Erythroblast (primary cell): ENCODE measurements around the gene STX19.

ENCODE experiments used
- DNase-seq, 2 experiments: peaks; one replicate each; lab custom pipeline; 2025; lab: John Stamatoyannopoulos, UW
- GATA1 ChIP-seq: IDR thresholded peaks from 2 replicates; pipeline ENCODE4 v1.6.1; 2011; ENCODE audit warnings: low read depth, mild to moderate bottlenecking, control low read depth, low read length, moderate library complexity
- POLR2A ChIP-seq: IDR thresholded peaks from 2 replicates; pipeline ENCODE4 v1.6.1; 2011; ENCODE audit warnings: mild to moderate bottlenecking, low read length

Gene STX19, protein sequence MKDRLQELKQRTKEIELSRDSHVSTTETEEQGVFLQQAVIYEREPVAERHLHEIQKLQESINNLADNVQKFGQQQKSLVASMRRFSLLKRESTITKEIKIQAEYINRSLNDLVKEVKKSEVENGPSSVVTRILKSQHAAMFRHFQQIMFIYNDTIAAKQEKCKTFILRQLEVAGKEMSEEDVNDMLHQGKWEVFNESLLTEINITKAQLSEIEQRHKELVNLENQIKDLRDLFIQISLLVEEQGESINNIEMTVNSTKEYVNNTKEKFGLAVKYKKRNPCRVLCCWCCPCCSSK

DNA sequence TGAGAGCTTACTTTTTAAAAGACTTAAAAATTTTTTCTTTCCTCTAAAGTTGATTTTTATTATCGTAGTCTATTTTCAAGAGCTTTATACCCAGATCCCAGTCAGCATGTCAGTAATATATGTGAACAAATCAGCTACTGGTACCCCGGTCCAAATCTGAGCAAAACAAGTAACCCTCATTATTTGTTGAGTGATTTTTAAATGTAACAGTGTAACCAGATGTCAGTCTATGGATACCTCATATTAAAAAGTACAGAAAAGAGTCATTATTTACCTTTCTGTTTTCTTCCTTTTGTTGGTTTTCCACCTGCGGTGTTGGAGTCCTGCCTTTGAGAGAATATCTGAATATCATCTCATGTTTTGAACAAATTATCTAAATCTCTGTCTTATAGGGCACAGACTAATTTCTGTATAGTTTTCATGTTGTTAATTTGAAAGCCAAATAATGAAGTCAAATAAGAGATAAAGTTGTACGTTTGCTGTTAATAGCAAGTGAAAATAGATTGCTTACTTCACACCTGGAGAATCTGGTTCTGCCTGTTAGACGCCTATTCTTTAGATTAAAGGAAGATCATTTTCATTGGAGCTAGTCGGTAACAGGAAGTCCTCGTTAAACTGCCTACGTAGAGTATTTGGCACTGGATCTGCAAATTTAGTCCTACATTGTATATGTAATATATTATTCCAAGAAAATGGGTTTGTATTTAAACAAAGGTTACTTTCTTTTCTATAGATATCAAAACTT, at the start of gene STX19:
TSS of gene STX19 (minus strand) at position 505 of the 745 bp plus-strand sequence. CDS start 13,328 bp downstream, outside the sequence.
- TF ChIP-seq GATA1 (no peak), POLR2A (no peak)

DNA sequence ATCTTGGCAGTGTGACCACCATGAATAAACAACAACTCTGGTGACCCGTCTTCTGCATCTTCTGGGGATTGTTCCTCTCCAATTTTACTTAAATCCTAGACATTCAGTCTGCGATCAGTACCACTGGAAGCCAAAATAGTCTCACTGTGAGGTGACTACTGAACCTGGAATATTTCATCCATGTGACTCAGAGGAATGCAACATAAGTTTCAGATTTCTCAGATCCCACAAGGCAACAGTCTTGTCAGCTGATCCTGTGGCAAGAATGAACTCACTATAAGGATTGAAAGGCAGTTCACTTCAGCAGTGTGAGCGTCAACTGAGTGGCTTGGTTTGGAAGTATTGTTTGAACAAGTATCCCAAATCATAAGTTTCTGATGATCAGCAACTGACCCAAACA, 47.7 kb upstream of the STX19 start:
- TF ChIP-seq POLR2A = no peak
- TF ChIP-seq GATA1 = no peak
- DNase-seq = no peak

More for the DNA sequence above, at the start of gene STX19:
- DNase-seq = no peak

DNA sequence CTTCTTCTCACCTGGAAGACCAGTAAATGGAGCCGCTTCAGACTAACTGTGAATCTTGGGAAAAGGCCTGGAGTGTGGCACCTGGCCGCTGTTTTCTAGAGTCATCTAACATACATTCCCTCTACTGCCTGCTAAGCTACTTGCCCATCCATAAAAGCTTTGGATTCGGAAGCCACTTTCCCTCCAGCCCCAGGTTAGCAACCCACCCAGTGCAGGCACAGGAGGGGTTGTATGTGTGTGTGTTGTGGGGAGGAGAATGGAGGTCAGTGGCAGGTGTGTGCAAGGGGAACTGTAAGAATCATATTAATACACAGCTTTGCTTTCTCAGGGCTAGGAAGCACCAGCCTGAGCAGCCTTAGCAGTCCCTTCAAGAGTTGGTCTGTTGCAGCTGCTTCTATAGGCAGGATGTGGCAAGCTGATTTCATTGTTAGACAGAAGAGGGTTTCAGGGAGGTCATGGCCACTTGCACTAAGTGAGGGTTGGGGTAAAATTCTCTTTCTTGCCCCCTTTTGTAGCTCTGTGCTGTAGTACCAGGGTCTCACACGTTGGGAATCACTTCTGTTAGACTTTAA, 43.4 kb upstream of the STX19 start:
- no peak for DNase-seq
- no peak for TF ChIP-seq POLR2A

DNA sequence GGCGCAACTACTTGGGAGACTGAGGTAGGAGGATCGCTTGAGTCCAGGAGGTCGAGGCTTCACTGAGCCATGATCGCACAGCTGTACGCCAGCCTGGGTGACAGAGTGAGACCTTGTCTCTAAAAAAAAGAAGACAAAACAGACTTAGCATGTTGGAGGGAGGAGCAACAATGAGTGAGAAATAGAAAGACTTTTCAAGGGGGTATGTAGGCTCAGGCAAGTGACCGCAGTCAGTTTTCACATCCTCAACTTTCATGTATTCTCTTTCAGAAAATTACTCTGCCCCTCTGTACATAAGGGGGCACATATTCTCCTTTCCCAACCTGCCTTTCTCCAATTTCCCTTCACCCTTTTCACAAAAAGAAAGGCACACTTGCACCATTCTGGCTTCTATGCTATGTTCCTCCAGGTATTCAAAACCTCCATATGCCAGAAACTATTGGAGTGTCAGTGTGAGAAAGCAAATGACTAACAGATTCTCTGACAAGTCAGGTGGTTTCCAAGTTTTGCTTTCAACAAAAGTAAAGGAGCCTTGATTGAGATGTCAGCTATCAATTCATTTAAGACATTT, 42.0 kb upstream of the STX19 start:
- DNase-seq = no peak
- TF ChIP-seq GATA1 = no peak
- TF ChIP-seq POLR2A = no peak

DNA sequence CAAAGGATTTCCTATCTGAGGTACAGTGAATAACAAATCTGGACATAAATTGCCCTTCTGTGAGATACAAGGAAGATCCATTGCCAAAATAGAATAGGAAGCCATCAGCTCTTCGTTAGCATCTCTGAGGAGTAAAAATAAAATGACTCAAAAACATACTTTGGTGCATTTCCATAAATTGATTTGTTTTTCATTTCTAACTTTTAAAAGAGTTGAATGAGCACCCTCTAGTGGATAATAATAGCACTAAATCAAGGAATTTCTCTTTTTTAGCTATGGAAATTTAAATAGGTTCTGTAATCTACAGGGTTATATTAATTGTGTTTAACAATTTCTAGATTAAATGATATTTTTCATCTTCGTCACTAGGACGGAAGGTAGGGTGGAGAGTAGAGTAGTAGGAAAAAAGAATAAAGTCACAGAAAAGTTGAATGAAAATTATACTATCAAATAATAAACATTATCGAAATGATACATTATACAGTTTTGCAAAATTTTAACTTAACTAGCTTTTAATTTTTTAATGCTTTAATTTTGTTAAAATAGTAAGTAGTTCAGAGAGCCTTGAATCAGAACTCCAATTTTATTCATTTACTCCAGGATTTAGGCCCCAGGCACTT, 40.9 kb upstream of the STX19 start:
- DNase-seq = peak; percentile 18 to 34
- no peak for TF ChIP-seq GATA1

DNA sequence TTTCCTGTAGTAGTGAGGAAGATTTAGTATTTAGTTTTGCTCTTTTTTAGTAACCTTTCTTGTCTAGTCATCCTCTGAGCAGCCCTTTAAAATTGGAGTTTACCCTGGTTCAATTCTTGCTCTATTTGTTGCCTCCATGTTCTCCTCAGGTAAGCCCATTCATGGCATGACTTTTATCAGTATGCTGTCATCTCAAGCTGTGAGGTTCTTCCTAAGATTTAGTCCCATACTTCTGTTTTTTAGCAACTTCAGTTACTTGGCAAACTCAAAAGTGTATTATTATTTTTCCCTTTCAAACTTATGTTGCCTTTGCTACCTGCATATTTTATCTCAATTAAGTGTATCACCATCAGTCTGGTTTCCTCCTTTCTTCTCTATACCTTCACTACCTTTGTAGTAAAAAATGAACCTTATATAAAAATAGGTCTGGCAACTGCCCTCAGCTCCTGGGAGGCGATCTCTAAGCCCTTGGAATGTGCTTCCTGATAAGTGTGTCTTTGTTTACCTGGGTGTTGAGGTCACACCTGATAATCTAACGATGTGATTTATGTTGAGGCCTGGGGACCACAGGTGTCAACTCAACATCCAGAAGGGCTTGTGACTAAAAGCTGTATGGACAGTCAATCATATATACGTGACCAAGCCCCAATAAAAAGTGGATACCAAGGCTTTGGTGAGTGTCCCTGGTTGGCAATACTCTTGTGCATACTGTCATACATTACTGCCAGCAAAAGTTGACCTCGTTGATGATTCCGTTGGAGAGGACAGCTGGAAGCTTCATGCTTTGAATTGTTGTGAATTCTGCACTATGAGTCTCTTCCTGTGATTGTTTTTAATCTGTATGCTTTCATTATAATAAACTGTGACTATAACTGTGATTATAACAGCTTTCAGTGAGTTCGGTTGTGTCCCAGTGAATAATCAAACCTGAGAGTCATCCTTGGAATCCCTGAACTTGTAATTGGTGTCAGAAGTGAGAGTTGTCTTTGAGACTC, 38.4 kb upstream of the STX19 start:
- no peak for DNase-seq

DNA sequence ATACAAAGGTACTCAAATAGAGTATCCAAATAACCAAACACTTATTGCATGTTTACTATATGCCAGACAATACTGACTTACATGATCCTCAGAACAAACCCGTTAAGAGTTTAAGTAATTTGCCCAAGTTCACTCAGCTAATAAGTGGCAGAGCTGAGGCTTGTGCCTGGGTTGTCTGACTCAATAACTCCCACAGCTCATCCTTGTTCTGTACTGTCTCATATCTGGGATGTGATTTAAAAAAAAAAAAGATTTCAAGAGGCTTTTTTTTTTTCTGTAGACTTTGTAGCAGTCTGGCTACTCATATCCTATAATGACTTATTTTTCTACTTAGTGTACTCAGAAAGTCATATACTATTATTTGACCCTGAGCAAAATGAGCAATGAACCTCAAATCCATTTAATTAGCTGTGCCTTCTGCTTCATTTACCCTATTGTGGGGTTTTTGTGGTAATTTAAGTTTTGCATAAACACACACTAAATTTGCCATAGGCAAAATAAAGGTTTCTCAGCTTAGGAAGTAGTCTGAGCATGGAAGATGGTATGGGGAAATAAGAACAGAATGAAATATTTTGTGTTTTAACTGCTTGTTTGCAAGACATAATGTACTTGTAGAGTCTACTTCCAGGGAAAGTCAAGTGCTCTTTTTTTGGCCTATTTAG, 37.6 kb upstream of the STX19 start:
- peak in 1 of 2 experiments; percentile 19 for DNase-seq
- no peak for TF ChIP-seq POLR2A
- no peak for TF ChIP-seq GATA1

More for the DNA sequence above, 38.4 kb upstream of the STX19 start:
- no peak for TF ChIP-seq POLR2A
- TF ChIP-seq GATA1 = no peak

DNA sequence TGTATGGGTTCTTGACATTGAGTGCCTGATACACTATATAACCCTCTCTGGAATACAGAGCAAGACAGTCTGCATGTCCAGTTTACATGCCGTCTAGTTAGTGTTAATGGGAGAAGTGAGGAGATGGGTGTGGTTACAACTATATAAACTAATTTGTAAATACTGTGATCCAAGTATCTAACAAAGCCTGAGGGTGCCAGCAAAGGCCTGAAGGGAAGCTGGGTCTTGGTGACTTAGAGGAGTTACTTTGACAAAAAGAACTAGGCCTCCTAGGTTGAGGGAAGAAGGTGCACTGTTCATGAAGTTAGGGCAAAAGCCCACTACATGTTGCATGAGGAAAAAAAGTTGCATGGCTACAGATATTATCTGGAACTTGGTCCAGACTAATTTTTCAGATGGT, 36.7 kb upstream of the STX19 start:
- DNase-seq = peak in 1 of 2 experiments; percentile 32
- TF ChIP-seq POLR2A (no peak), GATA1 (no peak)

DNA sequence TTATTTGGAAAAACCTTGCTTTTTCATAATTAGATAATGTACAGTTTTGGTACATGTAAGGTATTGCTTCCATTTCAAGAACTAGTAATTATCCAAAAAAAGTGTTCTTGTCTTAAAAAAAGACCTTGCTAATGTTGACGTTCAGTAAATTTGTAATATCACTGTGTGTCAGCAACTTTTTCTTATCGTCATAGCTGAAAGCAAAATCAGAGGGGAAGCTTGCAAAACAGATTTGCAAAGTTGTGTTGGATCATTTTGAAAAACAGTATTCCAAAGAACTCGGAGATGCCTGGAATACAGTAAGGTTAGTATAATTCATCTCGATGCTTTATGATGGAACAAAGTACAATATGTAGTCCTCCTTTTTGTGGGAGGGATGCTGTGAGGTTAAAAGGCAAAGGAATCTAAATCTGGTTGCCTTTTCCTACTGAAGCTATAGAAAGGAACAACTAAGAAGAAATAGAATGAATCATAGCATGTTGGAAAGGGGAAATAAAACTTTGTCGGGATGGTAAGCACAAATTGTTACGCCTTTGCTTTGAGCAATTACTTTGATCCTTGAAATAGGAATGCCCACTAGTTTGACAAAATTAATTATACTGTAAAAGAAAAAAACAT, 36.0 kb upstream of the STX19 start:
- DNase-seq = peak; percentile 60 to 71
- TF ChIP-seq POLR2A (no peak), GATA1 (no peak)

DNA sequence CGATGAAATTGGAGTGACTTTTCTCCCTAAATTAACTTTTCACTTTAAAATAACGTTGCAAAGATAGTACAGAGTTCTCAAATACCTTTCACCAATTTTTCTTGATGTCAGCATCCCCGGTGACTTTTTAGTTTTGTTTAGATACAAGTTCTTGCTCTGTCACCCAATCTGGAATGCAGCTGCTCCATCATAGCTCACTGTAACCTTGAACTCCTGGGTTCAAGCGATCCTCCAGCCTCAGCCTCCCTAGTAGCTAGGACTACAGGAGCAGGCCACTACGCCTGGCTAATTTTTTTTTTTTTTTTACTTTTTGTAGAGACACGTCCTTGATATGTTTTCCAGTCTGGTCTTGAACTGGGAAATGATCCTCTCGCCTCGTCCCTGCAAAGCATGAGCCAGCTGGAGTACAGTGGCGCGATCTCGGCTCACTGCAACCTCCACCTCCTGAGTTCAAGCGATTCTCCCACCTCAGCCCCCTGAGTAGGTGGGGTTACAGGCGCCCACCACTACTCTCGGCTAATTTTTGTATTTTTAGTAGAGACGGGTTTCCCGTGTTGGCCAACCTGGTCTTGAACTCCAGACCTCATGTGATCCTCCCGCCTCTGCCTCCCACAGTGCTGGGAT, 35.2 kb upstream of the STX19 start:
- peak; percentile 49 to 73 for DNase-seq
- TF ChIP-seq GATA1 (no peak), POLR2A (no peak)

DNA sequence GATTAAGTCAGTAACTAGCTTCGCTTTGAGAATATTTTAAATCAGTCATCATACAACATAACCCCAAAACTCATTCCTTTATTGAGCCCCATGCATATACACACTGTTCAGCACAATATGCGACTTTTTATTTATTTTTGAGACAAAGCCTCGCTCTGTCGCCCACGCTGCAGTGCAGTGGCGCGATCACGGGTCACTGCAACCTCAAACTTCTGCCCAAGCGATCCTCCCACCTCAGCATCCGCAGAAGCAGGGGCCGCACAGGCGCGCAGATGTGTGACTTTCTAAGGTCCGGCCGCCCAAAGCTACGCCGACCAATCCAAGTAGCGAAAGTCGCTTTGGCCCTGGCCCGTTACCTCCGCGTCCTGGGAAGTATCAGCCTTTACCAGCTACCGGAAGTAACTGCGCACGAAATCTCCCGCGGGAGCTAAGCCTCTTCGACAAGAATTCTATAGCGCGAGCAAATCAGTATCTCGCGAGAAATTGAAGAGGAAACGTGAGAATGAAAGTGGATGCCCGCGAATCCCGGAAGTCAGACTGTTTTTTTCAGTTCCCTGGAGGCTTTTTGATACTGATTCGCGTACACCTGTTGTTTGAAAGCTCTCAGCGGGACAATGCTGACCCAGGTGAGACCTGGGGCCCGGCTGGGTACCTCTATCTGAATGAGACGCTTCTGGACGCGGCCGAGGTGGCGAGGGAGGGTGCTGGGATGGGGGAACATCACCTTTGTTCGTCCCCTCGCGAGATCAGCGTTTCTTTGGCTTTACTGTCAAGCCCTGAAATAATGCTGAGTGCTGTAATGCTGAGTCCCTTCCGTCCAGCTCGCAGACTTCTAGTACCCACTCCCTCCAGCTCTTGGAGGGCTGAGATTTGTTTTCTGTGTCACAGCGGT, 34.4 kb upstream of the STX19 start, which contains the start of the genes DHFR2 and NSUN3:
TSS of gene DHFR2 (minus strand) at position 404 of the 892 bp plus-strand sequence. CDS start 1,405 bp downstream, outside the sequence.
TSS of gene NSUN3 (plus strand) at position 549 of the 892 bp plus-strand sequence. CDS start at position 615, 66 bp downstream.
- TF ChIP-seq GATA1 (no peak), POLR2A (peak; percentile 90)
- peak; percentile 94 to 96 for DNase-seq
